ENCODE results near the gene NSUN6.

- TF ChIP-seq POLR2A (IDR thresholded peaks at IDR 0.05; ENCODE audit: low read length) (no peak), GATA1 (IDR thresholded peaks at IDR 0.05; ENCODE audit: low read depth, low read length) (no peak)
These were observed 16.6 kb upstream of the NSUN6 start for GRCh38 chr10:18668026-18668425.

Measured in erythroblast (primary cell).